ENCODE results near the gene FBXL22.
"Not testable (repeated sequence)": the region's sequence is repeated elsewhere in the genome, so short reads cannot be mapped to it uniquely, and the experiment has no call there.

The FBXL22 gene

DNA sequence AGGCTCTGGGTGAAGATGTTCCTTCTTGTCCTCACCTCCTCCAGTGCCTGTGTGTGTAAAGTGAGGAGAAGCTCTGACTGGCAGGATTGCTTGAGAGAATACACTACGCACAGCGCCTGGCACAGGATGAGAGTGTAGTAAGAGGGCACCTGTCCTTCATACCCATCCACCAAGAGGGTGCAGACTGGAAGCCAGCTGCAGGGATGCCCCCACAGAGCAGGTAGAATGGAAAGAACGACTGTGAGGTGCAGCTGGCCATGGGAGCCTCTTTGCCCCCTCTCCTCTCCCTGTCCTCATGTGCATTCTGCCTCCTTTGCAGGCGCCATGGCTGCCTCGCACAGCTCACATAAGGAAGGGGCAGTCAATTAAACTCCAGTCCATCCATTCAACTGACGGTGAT is 12.3 kb downstream of the FBXL22 start:
- in situ Hi-C loops (cut with MboI; ENCODE audit: low sequenced_read_pairs) = no loop called here

DNA sequence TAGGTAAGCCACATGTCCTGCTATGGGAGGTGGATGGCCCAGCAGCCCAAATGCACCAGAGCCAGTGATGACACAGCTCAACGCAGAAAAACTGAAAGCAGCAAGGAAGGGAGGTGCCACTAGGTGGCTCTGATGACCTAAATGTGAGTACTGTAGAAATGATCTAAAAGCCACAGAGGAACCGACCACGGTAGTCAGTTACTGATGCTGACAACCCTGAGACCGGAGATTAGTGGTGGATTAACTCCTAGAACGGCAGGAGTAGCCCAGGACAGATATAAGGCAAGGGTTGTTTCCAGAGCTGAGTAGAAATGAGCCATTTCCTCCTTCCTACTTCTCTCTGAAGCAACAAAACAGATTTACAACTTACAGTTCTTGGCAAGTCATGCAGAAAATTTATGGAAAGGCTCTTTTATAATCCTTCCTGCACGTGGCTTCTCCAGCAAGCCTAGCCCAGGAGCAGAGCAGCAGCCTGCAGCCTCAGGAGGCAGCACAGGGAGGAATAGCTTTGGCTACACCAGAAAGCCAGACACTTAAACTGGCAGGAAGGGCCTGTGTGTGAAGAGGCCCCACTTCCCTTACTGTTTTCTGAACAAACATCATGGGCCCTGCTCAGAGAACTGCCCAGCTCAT is 13.1 kb downstream of the FBXL22 start:
- in situ Hi-C loops (cut with MboI; ENCODE audit: low sequenced_read_pairs) = no loop called here

DNA sequence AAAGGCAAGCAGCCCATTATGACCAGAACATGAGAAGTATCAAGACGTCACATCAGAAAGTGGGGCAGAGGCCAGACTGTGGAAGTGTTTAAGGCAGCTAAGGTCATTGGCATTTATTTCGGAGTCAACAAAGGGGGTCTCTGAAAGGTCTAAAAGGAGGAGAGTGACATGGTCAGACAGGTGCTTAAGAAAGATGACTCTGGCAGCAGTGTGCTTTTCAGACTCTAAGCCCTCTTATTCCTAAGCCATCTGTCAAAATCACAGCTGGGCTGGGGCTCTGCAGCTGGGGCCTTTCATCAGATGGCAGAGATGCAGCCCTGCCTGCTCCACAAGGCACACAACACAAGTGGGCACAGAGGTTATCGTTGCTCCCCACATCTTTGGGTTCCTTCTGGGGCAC is 14.0 kb downstream of the FBXL22 start:
- in situ Hi-C loops (cut with MboI; ENCODE audit: low sequenced_read_pairs) = no loop called here

DNA sequence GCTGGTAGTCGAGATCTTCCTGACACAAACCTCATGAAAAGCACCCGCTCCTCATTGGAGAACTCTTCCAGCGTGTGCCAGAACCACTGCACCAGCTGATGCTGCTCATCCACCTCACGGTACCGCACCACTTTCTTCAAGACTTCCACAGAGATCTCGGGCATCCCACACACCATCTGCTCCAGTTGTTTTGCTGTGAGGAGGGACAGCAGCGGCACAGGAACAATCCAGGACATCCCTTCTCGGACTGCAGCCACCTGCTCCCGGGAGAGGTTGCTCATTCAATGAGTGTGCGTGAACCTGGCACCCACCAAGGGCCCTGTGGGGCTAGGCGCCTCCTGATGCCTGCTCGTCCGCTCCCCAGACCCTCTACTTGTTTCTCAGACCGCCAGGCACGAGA is 15.1 kb downstream of the FBXL22 start:
- in situ Hi-C loops (cut with MboI; ENCODE audit: low sequenced_read_pairs) = no loop called here

DNA sequence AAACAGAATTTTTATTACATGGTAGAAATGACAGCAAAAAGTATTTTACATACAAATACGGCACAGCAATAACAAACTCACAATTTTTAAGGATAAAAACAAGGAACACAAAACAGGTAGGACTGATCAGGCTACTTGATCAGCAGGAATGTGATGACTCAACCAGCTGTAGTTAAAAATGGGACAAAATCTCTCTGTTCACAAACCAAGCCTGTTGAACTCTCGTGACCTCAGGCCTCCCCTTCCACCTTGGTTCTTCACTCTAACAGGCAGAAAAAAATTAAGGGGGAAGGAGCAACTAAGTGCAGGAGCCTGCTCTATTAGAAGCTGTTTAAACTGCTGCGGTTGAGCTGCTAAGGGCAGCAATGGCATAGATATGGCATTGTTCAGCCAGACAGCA is 18.7 kb downstream of the FBXL22 start:
- in situ Hi-C loops (cut with MboI; ENCODE audit: low sequenced_read_pairs) = no loop called here

DNA sequence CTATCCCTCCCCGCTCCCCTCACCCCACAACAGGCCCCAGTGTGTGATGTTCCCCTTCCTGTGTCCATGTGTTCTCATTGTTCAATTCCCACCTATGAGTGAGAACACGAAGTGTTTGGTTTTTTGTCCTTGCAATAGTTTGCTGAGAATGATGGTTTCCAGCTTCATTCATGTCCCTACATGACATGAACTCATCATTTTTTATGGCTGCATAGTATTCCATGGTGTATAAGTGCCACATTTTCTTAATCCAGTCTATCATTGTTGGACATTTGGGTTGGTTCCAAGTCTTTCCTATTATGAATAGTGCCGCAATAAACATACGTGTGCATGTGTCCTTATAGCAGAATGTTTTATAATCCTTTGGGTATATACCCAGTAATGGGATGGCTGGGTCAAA is 20.0 kb downstream of the FBXL22 start:
- in situ Hi-C loops (cut with MboI; ENCODE audit: low sequenced_read_pairs) = not testable (repeated sequence)

DNA sequence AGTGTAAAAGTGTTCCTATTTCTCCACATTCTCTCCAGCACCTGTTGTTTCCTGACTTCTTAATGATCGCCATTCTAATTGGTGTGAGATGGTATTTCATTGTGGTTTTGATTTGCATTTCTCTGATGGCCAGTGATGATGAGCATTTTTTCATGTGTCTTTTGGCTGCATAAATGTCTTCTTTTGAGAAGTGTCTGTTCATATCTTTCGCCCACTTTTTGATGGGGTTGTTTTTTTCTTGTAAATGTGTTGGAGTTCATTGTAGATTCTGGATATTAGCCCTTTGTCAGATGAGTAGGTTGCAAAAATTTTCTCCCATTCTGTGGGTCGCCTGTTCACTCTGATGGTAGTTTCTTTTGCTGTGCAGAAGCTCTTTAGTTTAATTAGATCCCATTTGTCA is 20.4 kb downstream of the FBXL22 start:
- in situ Hi-C loops (cut with MboI; ENCODE audit: low sequenced_read_pairs) = not testable (repeated sequence)

DNA sequence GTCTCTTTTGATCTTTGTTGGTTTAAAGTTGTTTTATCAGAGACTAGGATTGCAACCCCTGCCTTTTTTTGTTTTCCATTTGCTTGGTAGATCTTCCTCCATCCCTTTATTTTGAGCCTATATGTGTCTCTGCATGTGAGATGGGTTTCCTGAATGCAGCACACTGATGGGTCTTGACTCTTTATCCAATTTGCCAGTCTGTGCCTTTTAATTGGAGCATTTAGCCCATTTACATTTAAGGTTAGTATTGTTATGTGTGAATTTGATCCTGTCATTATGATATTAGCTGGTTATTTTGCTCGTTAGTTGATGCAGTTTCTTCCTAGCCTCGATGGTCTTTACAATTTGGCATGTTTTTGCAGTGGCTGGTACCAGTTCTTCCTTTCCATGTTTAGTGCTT is 23.6 kb downstream of the FBXL22 start:
- in situ Hi-C loops (cut with MboI; ENCODE audit: low sequenced_read_pairs) = not testable (repeated sequence)

DNA sequence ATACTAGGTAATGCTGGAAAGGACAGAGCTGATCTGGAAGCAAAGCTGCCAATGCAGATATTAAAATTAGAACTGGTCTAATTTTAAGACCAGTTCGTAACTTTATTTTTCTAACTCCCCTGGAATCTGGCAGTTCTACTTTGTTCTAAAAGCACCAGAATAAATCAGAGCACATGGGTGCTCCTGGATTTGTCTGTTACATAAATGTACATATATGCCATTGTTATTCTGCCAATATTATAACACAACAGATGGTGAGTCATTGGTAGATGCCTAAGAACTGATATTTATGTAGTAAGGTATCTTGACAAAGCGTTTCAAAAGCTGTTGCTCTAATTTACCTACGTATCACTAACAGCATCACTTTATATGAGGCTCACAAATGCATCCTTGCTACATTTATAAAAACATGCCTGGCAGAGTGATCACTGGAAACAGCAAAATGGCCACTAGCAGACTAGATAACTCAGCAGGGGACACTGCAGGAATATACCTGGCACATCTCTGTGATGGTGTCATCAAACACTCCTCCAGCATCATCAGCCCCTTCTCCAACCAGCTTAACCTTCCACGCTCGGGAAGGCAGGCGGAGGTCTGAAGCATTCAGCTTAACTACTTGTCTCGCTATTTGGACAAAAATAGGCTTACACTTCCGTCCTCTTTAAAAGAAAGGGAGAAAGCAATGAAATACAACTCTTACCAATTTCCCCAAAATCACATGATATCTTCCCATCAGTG is 26.2 kb downstream of the FBXL22 start:
- in situ Hi-C loops (cut with MboI; ENCODE audit: low sequenced_read_pairs) = no loop called here

DNA sequence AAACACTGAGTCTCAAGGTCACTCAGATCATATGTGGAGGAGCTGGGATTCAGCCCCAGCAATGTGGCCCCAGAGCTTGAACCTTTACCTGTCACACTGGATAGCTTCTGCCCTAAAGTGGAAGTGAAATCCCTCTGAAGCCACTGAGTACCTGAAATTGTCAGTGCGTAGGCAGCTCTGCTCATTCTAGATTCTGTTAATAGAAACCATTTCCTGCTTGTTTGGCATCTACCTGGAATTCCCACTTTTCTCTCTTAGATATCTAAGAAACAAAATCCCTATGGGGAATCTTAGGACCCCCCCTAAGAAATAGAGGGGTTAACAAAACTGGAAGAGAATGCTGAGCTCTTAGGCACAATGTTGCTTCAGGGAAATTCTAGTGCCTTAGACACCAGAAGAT is 29.8 kb downstream of the FBXL22 start:
- in situ Hi-C loops (cut with MboI; ENCODE audit: low sequenced_read_pairs) = no loop called here

DNA sequence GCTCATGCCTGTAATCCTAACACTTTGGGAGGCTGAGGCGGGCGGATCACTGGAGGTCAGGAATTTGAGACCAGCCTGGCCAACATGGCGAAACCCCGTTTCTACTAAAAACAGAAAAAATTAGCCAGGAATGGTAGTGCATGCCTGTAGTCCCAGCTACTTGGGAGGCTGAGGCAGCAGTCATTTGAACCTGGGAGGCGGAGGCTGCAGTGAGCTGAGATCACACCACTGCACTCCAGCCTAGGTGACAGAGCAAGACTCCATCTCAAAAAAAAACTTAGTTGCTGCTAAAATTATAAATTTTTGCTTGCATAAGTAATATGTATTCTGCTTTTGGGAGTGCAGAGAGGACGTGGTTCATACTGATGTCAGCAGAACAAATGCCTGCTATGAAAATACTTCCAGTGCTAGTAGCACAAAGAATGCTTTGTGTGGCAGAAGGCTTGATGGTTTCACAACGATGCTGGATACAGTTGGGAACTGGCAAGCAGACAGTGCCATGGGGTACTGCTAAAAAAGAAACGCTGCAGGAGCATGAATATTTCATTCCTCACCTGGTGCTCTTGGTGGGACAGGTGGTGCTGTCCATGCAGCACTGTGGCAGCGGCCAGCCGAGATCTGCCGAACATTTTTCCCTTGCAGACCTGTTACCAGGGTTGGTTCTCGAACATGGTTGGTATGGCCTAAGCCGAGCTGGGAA is 31.1 kb downstream of the FBXL22 start:
- in situ Hi-C loops (cut with MboI; ENCODE audit: low sequenced_read_pairs) = no loop called here

DNA sequence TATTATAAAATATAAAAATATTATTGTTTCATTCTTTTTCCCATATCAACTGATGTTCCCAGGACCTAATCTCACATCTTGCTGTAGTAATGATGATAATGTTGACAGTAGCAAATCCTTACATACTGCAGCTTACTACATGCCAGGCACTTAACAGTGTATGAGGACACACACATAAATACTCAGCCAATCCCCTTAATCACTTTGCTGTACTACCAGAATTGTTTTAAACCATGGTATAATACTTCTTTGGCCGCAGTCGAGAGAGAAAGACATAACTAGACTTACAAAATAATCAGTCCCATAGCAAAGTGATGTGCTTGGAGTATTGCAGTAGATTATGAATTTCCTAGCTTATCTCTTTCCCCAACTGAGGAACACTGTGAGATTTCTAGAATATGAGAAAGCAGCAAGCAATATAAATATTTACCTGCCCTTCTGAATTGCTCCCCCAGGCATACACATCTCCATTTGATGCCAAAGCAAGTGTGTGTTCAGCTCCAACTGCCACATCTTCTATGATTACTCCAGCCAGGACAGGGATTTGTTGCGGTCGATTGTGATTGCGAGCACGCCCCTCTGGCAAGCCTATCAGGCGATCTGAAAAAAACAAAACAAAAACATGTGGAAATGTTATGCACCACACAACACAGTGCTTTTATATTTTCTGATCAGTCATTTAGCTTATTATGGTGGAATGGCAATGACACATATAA is 33.0 kb downstream of the FBXL22 start:
- in situ Hi-C loops (cut with MboI; ENCODE audit: low sequenced_read_pairs) = no loop called here

DNA sequence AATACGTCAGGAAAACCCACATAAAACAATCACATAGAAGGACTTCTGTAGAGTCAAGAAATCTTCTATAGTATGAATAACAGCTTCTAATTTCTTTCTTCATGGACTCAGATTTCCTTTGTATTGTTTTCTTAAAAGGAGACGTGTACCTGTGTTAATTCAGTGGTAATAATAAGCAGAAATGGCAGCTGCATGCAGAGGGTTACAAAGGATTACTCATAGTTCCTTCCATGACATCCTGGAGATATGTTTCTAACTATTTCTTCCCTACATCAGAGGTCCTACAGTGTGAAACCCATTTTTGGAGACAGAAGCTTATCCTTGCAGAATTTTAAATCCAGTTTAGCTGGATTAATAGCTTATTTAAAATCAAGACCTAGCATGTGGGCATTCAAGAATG is 36.1 kb downstream of the FBXL22 start:
- in situ Hi-C loops (cut with MboI; ENCODE audit: low sequenced_read_pairs) = no loop called here

DNA sequence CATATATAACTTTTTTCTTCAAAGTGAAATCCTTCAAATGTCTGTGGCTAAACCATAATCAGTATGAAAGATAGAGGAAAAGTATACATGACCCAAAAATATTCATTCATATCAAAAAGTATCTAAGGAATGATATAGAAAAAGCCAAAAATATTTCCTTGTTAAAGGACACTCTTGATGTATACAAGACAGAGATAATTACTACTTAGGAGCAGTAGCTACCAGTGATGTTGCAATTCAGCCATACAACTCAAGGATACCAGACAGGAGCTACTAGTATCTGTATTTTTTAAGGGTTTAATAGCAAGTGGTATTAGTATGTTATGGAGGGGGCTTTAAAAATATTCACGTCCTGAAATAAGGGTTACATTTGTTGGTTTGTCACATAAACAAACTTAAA is 37.0 kb downstream of the FBXL22 start:
- in situ Hi-C loops (cut with MboI; ENCODE audit: low sequenced_read_pairs) = no loop called here

DNA sequence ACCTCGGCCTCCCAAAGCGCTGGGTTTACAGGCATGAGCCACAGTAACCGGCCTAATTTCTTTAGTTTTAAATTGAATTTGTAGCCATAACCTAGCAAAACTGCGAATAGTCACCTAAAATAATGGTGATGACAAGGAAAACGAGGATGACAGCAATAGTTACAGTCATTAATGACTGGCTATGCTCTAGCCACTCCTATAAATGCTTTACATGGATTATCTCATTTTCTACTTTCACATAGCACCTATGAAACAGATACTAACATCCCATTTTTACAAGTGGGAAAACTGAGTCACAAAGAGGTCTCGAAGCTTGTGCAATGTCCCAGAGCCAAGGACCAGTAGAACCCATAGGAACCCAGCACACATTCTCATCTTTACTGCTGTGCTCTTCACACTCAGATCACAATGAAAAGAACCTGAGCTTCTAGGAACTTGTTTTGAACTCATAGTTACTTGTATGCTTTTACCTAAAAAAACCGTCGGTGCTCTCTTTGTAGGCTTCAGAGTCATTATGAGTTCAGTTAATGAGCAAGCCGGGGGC is 39.4 kb downstream of the FBXL22 start:
- in situ Hi-C loops (cut with MboI; ENCODE audit: low sequenced_read_pairs) = no loop called here

DNA sequence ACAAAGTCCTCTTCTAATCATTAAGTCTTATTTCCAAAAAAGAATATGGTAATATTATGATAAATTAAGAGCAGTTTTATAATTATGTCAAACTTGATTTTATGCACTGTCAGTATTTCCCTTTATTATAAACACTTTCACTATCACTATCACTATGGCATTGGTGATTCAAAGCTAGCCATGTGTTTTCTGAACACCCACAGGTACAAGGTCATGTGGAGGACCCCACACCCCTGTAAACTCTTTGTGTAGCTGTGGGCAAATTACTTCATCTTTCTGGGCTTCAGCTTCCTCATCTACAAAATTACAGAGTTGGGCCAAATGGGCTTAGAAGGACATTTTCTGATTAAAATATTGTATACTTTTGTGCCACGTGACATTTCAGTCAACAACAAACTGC is 41.7 kb downstream of the FBXL22 start:
- in situ Hi-C loops (cut with MboI; ENCODE audit: low sequenced_read_pairs) = no loop called here

DNA sequence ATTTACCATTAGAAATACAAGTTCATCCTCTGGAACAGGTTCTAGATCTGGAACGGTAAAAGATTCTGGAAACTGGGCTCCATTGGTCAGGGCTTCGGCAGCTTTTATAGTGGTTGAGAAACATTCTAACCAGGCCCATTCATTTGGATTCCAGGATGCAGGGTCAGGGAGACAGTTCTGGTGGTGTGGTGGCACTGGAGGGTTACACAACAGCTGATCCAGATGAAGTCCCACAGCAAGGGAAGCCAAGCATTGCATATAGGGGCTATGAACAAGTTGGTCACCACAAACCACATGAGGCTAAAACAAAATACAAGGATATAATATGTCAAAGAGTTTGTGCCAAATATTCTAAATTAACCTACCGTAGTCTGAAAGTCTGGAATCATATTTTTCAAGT is 43.0 kb downstream of the FBXL22 start:
- in situ Hi-C loops (cut with MboI; ENCODE audit: low sequenced_read_pairs) = no loop called here
